Esophagus muscularis mucosa (tissue), 4 donors: ENCODE results near the gene CRELD1. TPM values are rescaled to one million over a fixed set of nuclear protein-coding genes. Genes with fewer than 3 reads are reported as not detected.

Experiments used
- DNase-seq: peaks from one replicate; pipeline ENCODE4 v3.0.0-alpha.2; 2017; ENCODE audit errors: extremely low spot score
- H3K27ac ChIP-seq, 4 donors: fragments of 200-600 bp; sonication (generic); replicated peaks in 1 of 4; 1 replicate in 3 of 4; 2 replicates in 1 of 4; pipeline ENCODE4 v1.5.1; 2016 to 2019; ENCODE audit warnings: mild to moderate bottlenecking in 1 of 4
- H3K27me3 ChIP-seq, 4 donors: fragments of 200-600 bp; sonication (generic); one replicate each; pipeline versions ENCODE4 v1.5.1 to v1.6.0; 2016 to 2019
- H3K36me3 ChIP-seq, 4 donors: fragments of 200-600 bp; sonication (generic); one replicate each; pipeline ENCODE4 v1.5.1; 2016 to 2019
- H3K4me1 ChIP-seq, 4 donors: fragments of 200-600 bp; sonication (generic); one replicate each; pipeline ENCODE4 v1.5.1; 2016 to 2019
- H3K4me3 ChIP-seq, 4 donors: fragments of 200-600 bp; sonication (generic); 1 replicate in 2 of 4; 2 replicates in 2 of 4; pipeline ENCODE4 v1.5.1; 2016 to 2019; ENCODE audit warnings: mild to moderate bottlenecking in 4 of 4, moderate library complexity in 1 of 4
- H3K9me3 ChIP-seq, 4 donors: fragments of 200-600 bp; sonication (generic); 1 replicate in 3 of 4; 2 replicates in 1 of 4; pipeline ENCODE4 v1.5.1; 2016 to 2019
- CTCF ChIP-seq, 3 experiments: fragments of 200-600 bp in 2 of 3; fragments of 450-650 bp in 1 of 3; sonication (generic) in 2 of 3; IDR thresholded peaks; one replicate each; pipeline ENCODE4 v1.5.1; 2017 to 2019; ENCODE audit warnings: antibody characterized with exemption in 3 of 3, mild to moderate bottlenecking in 2 of 3, moderate library complexity in 1 of 3
- EP300 ChIP-seq: sonication (generic); formaldehyde crosslinking; IDR thresholded peaks from one replicate; pipeline ENCODE4 v1.6.1; 2017; ENCODE audit warnings: antibody characterized with exemption
- POLR2A ChIP-seq: fragments of 450-650 bp; IDR thresholded peaks from one replicate; pipeline ENCODE4 v1.6.1; 2017; ENCODE audit warnings: antibody characterized with exemption, moderate library complexity, mild to moderate bottlenecking, low read depth
- POLR2AphosphoS5 ChIP-seq, 2 donors: sonication (generic); formaldehyde crosslinking; IDR thresholded peaks; one replicate each; pipeline ENCODE4 v1.6.1; 2017; ENCODE audit warnings: antibody characterized with exemption in 2 of 2
- WGBS: methylation state at CpG from one replicate; pipeline ENCODE4 v1.1.5; 2018; 5-methylcytosine and 5-hydroxymethylcytosine counted together
- intact Hi-C: fragments of 100-400 bp; cut with DNase I; formaldehyde crosslinking; loops from one replicate; pipeline ENCODE4 v1.15.1; 2023
- total RNA-seq, 4 donors: library from RNA; depleted of rRNA; stranded (reverse); fragments of >200 nt; gene quantifications; one replicate each; pipeline versions ENCODE4 v1.1.0 to v1.2.1, GENCODE V29; 2016

CRELD1 gene
- total RNA-seq, 4 donors from 2014 or later, result 38.6 to 62.9 (median 52.0) TPM

- Histone ChIP-seq H3K27ac (no peak overlapping the region), H3K9me3 (no peaks in the 10 kb centered on the region), H3K27me3 (no peaks in the 10 kb centered on the region), H3K4me3 (no peak overlapping the region), H3K36me3 (peaks cover 20 to 70% (median 65%) of the 10 kb centered on the region in 4 donors), H3K4me1 (peaks cover 1 to 27% (median 10%) of the 10 kb centered on the region in 4 donors)
- no peak for DNase-seq
- TF ChIP-seq EP300 (no peak), POLR2AphosphoS5 (IDR thresholded peaks at IDR 0.05) (no peak), CTCF (IDR thresholded peaks at IDR 0.05) (no peak), POLR2A (no peak)
- WGBS, result 93% methylated on average over 6 of the region's 10 CpGs
- intact Hi-C loops, result no loop called here
Observed at GRCh38 chr3:9940746-9941145, 7.1 kb downstream of the CRELD1 start.

- intact Hi-C loops, result no loop called here
- H3K4me1 ChIP-seq, result peaks cover 7 to 27% (median 18%) of the 10 kb centered on the region in 4 donors
- no peak for DNase-seq
- H3K36me3 ChIP-seq, result peaks cover 18 to 55% (median 52%) of the 10 kb centered on the region in 4 donors
- H3K27me3 ChIP-seq, result peaks cover 0 to 4% (median 0%) of the 10 kb centered on the region in 4 donors
- 79% methylated on average over 4 of the region's 4 CpGs for WGBS
- TF ChIP-seq EP300 (no peak), POLR2A (no peak), POLR2AphosphoS5 (IDR thresholded peaks at IDR 0.05) (no peak), CTCF (IDR thresholded peaks at IDR 0.05) (no peak)
- H3K4me3 ChIP-seq, result no peak overlapping the region
- no peaks in the 10 kb centered on the region for H3K9me3 ChIP-seq
- H3K27ac ChIP-seq, result no peak overlapping the region
Observed at GRCh38 chr3:9942164-9942563, 8.5 kb downstream of the CRELD1 start.

GRCh38 chr3:9942934-9943690, 9.5 kb downstream of the CRELD1 start:
- 86% methylated on average over 10 of the region's 11 CpGs for WGBS
- H3K4me3 ChIP-seq, result no peak overlapping the region
- intact Hi-C loops, result no loop called here

GRCh38 chr3:9944271-9944670, 10.6 kb downstream of the CRELD1 start:
- intact Hi-C loops, result no loop called here
- Histone ChIP-seq H3K4me1 (peaks cover 13 to 43% (median 30%) of the 10 kb centered on the region in 4 donors), H3K4me3 (no peak overlapping the region), H3K27me3 (peaks cover 0 to 6% (median 0%) of the 10 kb centered on the region in 4 donors), H3K27ac (no peak overlapping the region), H3K36me3 (peaks cover 10 to 49% (median 44%) of the 10 kb centered on the region in 4 donors), H3K9me3 (no peaks in the 10 kb centered on the region)
- no peak for TF ChIP-seq POLR2A
- no peak for TF ChIP-seq POLR2AphosphoS5 (IDR thresholded peaks at IDR 0.05)
- no peak for TF ChIP-seq EP300
- TF ChIP-seq CTCF (IDR thresholded peaks at IDR 0.05), result no peak
- no peak for DNase-seq
- 91% methylated on average over 7 of the region's 11 CpGs for WGBS

More at GRCh38 chr3:9942934-9943690, 9.5 kb downstream of the CRELD1 start:
- H3K4me1 ChIP-seq, result peaks cover 13 to 32% (median 27%) of the 10 kb centered on the region in 4 donors
- peaks cover 0 to 6% (median 0%) of the 10 kb centered on the region in 4 donors for H3K27me3 ChIP-seq
- no peaks in the 10 kb centered on the region for H3K9me3 ChIP-seq
- H3K36me3 ChIP-seq, result peaks cover 10 to 46% (median 43%) of the 10 kb centered on the region in 4 donors
- TF ChIP-seq POLR2AphosphoS5 (IDR thresholded peaks at IDR 0.05) (no peak), CTCF (IDR thresholded peaks at IDR 0.05) (no peak), POLR2A (no peak), EP300 (no peak)
- no peak for DNase-seq
- H3K27ac ChIP-seq, result no peak overlapping the region
